ENCODE data around the gene SPATA12.

- TF ChIP-seq CTCF (IDR thresholded peaks at IDR 0.05; ENCODE audit: control extremely low read depth in 1 of 3, insufficient read depth in 1 of 3, low read depth in 1 of 3, low read length in 3 of 3) (no peak), CEBPB (IDR thresholded peaks at IDR 0.05; ENCODE audit: low read depth, low read length) (no peak), MAX (IDR thresholded peaks at IDR 0.05) (no peak), E2F6 (IDR thresholded peaks at IDR 0.05) (no peak), POLR2AphosphoS5 (IDR thresholded peaks at IDR 0.05; ENCODE audit: low read depth, low read length) (no peak), RBBP5 (IDR thresholded peaks at IDR 0.05; ENCODE audit: borderline replicate concordance, low read depth, low read length) (no peak), EGR1 (IDR thresholded peaks at IDR 0.05; ENCODE audit: borderline replicate concordance, low read depth, low read length) (no peak), HDAC2 (IDR thresholded peaks at IDR 0.05; ENCODE audit: borderline replicate concordance in 1 of 2, low read depth in 2 of 2, low read length in 2 of 2) (no peak), ATF3 (IDR thresholded peaks at IDR 0.05; ENCODE audit: insufficient read depth, low read depth, low read length) (no peak), POLR2A (IDR thresholded peaks at IDR 0.05; ENCODE audit: control extremely low read depth in 1 of 2, low read depth in 2 of 2, low read length in 2 of 2) (no peak), EZH2 (IDR thresholded peaks at IDR 0.05; ENCODE audit: low read depth, low read length, severe bottlenecking) (no peak), SP1 (IDR thresholded peaks at IDR 0.05; ENCODE audit: low read depth, low read length) (no peak), BRCA1 (IDR thresholded peaks at IDR 0.05; ENCODE audit: low read depth, low read length) (no peak)
Observed at GRCh38 chr3:57048052-57048671, 12.3 kb upstream of the SPATA12 start.
